AG10803 (cell line): ENCODE data around the gene KCNC1.
A peak's percentile ranks its signal among the peaks of the same experiment; 100 is the strongest.

Source experiments
- DNase-seq: peaks from one replicate; pipeline ENCODE4 v3.0.0; 2010; ENCODE audit warnings: low read depth
- H3K4me3 ChIP-seq: 2 replicates; pipeline ENCODE4 v1.5.1; 2011; ENCODE audit warnings: mild to moderate bottlenecking, low read length, control low read depth
- TF ChIP-seq, protein P1 (sequence below): conservative IDR thresholded peaks from 2 replicates; pipeline ENCODE4 v1.5.1; 2011; ENCODE audit warnings: mild to moderate bottlenecking, low read length, control low read depth, inconsistent platforms

Gene KCNC1

DNA sequence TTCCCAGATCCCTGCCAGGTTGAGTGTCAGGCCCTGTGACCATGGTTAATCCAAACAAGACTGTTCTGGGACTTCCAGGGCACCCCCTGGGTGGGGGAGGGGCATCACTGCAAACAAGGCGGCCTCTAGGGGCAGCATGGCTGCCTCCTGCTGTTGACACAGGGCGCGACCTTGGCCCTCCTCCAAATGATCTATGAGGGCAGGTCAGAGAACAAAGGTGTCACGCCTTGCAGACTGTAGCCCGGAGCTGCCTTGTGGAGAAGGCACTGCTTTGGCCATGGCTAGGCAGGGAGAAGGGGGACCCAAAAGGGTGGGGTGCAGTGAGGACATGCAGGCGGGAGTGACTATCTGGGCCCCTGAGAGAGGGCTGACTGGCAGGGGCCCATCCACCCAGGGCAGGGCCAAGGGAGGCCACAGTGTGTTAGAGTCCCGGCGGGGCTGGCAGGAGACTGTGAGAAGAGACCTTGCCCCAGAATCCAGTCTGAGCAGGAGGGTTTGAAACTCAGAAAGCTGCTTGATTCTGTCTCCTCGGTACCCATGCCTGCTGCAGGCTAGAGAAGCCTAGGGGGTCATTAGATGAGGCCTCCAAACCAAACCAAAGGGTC lies 35.6 kb downstream of the KCNC1 start:
- no peak for DNase-seq
- TF ChIP-seq, protein P1, sequence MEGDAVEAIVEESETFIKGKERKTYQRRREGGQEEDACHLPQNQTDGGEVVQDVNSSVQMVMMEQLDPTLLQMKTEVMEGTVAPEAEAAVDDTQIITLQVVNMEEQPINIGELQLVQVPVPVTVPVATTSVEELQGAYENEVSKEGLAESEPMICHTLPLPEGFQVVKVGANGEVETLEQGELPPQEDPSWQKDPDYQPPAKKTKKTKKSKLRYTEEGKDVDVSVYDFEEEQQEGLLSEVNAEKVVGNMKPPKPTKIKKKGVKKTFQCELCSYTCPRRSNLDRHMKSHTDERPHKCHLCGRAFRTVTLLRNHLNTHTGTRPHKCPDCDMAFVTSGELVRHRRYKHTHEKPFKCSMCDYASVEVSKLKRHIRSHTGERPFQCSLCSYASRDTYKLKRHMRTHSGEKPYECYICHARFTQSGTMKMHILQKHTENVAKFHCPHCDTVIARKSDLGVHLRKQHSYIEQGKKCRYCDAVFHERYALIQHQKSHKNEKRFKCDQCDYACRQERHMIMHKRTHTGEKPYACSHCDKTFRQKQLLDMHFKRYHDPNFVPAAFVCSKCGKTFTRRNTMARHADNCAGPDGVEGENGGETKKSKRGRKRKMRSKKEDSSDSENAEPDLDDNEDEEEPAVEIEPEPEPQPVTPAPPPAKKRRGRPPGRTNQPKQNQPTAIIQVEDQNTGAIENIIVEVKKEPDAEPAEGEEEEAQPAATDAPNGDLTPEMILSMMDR: no peak
- no peak overlapping the region for H3K4me3 ChIP-seq

DNA sequence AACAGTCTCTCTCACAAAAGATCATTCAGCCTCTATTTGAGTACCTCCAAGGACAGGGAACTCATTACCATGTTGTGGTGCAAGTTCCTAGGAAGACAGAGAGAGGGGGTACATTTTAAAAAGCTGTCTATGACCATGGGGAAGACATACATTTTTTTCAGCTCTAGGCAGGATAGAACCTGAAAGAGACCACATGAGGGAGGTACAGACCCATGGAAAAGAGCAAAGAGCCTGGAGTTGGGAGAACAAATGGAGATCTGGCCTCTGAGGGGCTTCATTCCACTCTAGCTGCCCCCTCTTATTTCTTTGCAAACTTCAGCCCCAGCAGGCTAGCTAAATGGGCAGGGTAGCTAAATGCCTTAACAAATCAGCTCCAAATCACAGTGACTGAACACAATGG lies 36.3 kb downstream of the KCNC1 start:
- no peak overlapping the region for H3K4me3 ChIP-seq
- TF ChIP-seq, protein P1: peak; percentile 32
- no peak for DNase-seq

DNA sequence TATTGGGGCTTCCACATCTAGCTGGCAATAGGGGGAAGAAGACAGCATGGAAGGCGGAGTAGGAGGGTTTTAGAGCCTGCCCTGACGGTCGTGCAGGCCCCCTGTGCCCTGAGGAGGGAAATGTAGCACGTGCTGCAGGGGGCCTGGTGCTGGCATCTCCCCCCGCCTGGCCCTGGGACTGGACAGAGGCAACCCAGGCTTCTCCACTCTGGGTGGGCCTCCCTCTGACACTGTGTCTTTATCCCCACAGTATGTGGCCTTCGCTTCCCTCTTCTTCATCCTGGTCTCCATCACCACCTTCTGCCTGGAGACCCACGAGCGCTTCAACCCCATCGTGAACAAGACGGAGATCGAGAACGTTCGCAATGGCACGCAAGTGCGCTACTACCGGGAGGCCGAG lies 36.8 kb downstream of the KCNC1 start:
- no peak for DNase-seq
- TF ChIP-seq, protein P1: no peak

DNA sequence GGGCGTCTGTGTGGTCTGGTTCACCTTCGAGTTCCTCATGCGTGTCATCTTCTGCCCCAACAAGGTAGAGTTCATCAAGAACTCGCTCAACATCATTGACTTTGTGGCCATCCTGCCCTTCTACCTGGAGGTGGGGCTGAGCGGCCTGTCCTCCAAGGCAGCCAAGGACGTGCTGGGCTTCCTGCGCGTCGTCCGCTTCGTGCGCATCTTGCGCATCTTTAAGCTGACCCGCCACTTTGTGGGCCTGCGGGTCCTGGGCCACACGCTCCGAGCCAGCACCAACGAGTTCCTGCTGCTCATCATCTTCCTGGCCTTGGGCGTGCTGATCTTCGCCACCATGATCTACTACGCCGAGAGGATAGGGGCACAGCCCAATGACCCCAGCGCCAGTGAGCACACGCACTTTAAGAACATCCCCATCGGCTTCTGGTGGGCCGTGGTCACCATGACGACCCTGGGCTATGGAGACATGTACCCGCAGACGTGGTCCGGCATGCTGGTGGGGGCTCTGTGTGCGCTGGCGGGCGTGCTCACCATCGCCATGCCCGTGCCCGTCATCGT lies 37.3 kb downstream of the KCNC1 start:
- DNase-seq: no peak
- H3K4me3 ChIP-seq: no peak overlapping the region
- TF ChIP-seq, protein P1: no peak

More for the DNA sequence above, 36.8 kb downstream of the KCNC1 start:
- no peak overlapping the region for H3K4me3 ChIP-seq

DNA sequence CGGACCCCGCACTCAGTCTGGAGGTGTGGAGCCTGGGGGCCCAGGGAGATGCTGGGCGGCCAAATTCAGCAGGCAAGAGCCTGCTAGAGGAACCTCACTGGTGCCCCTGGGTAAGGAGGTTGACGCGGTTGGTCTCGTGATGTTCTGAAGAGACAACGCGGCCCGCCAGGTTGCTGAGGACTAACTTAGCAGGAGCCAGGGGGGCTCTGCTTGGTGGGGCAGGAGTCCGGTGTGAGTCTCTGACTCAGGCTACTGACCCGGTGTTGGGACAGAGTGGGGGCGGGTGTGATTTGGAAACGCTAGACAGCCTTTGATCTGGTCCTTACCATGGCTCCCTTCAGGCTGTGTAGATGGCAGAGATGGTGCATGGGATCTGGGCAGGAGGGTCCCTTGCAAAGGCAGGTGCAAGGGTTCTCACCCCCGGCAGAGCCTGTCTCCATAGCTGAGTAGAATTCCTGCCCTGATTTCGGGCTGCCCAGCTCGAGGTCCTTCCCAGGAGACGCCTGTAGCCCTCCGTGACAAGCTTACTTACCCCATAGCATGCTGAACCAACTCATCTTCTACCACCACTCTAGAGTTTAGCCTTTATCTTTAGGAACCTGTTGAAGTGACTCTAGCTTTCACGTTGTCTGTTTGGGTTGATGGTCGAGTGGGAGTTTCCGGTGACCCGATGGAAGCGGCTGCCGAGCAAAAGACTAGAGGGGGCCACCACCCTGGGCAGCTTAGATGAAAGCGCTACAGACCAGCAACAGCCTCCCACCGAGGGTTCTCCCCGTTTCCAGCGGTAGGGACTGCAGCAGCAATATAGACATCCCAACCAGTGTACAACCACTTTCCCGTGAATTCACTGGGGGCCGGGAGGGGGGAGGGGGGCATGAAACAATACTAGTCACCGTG lies 38.4 kb downstream of the KCNC1 start:
- TF ChIP-seq, protein P1: no peak
- DNase-seq: no peak
- H3K4me3 ChIP-seq: no peak overlapping the region

DNA sequence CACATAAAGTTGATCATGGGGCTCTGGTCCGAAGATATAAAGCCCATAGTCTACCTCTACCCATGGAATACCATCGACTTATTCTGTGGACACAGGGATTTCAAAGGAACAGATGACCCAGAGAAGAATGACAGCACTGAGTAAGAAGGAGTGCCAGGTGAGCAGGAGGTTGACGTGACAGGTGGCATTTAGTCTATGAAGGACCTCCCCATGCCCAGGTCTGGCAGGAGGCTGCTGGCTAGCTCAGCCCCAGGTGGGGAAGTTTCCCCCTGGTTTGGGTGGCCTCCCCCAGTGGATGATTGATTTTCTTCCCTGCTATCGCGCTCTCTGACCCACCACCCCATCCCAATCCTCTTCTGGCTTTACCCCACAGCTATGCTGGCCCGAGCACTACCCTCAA lies 39.1 kb downstream of the KCNC1 start:
- TF ChIP-seq, protein P1: no peak
- H3K4me3 ChIP-seq: no peak overlapping the region
- DNase-seq: no peak
